NB4 (cell line): ENCODE results near the gene MTHFSD.

Source experiments
- MYC ChIP-seq: IDR thresholded peaks from 2 replicates; pipeline ENCODE4 v1.6.1; 2011; ENCODE audit warnings: low read depth, low read length
- POLR2A ChIP-seq: IDR thresholded peaks from 2 replicates; pipeline ENCODE4 v1.6.1; 2011; ENCODE audit warnings: mild to moderate bottlenecking; ENCODE audit not compliant: insufficient read length; ENCODE audit errors: extremely low read depth
- TF ChIP-seq, protein P1 (sequence below): IDR thresholded peaks from one replicate; pipeline ENCODE4 v1.5.1; 2012; ENCODE audit warnings: low read depth, low read length
- TF ChIP-seq, protein P2 (sequence below): IDR thresholded peaks from 2 replicates; pipeline ENCODE4 v1.6.1; 2011; ENCODE audit warnings: low read depth, low read length

DNA sequence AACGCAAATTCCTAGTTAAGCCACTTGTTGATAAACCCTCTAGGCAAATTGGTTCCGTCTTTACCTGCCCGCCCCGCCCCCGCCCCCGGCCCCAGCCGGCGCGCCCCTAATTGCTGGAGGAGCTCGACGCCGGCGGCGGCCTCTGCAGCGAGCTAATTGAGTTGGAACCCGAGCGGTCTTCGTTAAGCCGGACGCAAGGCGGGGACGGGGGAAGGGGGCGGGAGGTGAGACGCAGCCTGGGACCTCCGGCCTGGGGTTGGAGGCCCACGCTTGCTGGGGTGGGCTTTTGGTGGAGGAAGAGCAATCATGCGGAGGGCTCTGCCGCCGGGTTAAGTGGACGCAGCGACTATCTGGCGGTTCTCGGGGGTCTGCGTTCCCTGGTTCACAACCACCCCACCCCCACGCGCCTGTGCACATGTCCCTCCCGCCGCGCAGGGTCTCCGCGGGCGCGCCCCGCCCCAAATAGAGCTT lies 57.4 kb downstream of the MTHFSD start:
- TF ChIP-seq, protein P1, sequence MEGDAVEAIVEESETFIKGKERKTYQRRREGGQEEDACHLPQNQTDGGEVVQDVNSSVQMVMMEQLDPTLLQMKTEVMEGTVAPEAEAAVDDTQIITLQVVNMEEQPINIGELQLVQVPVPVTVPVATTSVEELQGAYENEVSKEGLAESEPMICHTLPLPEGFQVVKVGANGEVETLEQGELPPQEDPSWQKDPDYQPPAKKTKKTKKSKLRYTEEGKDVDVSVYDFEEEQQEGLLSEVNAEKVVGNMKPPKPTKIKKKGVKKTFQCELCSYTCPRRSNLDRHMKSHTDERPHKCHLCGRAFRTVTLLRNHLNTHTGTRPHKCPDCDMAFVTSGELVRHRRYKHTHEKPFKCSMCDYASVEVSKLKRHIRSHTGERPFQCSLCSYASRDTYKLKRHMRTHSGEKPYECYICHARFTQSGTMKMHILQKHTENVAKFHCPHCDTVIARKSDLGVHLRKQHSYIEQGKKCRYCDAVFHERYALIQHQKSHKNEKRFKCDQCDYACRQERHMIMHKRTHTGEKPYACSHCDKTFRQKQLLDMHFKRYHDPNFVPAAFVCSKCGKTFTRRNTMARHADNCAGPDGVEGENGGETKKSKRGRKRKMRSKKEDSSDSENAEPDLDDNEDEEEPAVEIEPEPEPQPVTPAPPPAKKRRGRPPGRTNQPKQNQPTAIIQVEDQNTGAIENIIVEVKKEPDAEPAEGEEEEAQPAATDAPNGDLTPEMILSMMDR = no peak
- TF ChIP-seq POLR2A (no peak), MYC (no peak)
- TF ChIP-seq, protein P2, sequence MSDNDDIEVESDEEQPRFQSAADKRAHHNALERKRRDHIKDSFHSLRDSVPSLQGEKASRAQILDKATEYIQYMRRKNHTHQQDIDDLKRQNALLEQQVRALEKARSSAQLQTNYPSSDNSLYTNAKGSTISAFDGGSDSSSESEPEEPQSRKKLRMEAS = no peak
